WTC11 (cell line): ENCODE results near the gene OASL. TPM values are rescaled to one million over a fixed set of nuclear protein-coding genes. Genes with fewer than 3 reads are reported as not detected.
A peak's percentile ranks its signal among the peaks of the same experiment; 100 is the strongest.

ENCODE experiments used
- ATAC-seq: fragments of 200-7000 bp; cut with Tn5 transposase; 2 replicates; pipeline ENCODE4 v1.10.0; 2021; ENCODE audit warnings: mild to moderate bottlenecking, moderate library complexity
- CTCF ChIA-PET: fragments of 300-600 bp; sonication (Branson Sonifier 250); formaldehyde crosslinking; loops from one replicate; lab custom pipeline; 2021; ENCODE audit warnings: antibody characterized with exemption; lab: Charles Lee
- POLR2A ChIA-PET: fragments of 350-600 bp; sonication (Branson Sonifier 250); formaldehyde crosslinking; loops from one replicate; lab custom pipeline; 2021; ENCODE audit warnings: antibody characterized with exemption; lab: Charles Lee
- DNase-seq: peaks from one replicate; pipeline ENCODE4 v3.0.0; 2021; ENCODE audit warnings: low spot score
- H3K27ac Mint-ChIP-seq: 2 replicates; pipeline ENCODE4 v1.8.0; 2021; ENCODE audit warnings: mixed read lengths
- H3K27me3 Mint-ChIP-seq: 2 replicates; pipeline ENCODE4 v1.8.0; 2021; ENCODE audit warnings: low read depth, mild to moderate bottlenecking, moderate library complexity, mixed read lengths
- H3K36me3 Mint-ChIP-seq: 2 replicates; pipeline ENCODE4 v1.8.0; 2021; ENCODE audit warnings: mixed read lengths
- H3K4me1 Mint-ChIP-seq: 2 replicates; pipeline ENCODE4 v1.8.0; 2022; ENCODE audit warnings: mixed read lengths
- H3K4me3 Mint-ChIP-seq: 2 replicates; pipeline ENCODE4 v1.8.0; 2021; ENCODE audit warnings: mild to moderate bottlenecking, moderate library complexity, mixed read lengths
- H3K9me3 Mint-ChIP-seq: 2 replicates; pipeline ENCODE4 v1.8.0; 2021; ENCODE audit warnings: mixed read lengths
- AR ChIP-seq: fragments of 250-450 bp; sonication (Bioruptor Pico); IDR thresholded peaks from 2 replicates; pipeline ENCODE4 v1.9.0; 2021; ENCODE audit warnings: mild to moderate bottlenecking
- CTCF ChIP-seq: fragments of 200-600 bp; IDR thresholded peaks from 2 replicates; pipeline ENCODE4 v1.8.0; 2022; ENCODE audit warnings: antibody characterized with exemption
- E2F5 ChIP-seq: sonication (generic); formaldehyde crosslinking; IDR thresholded peaks from 2 replicates; pipeline ENCODE4 v1.8.1; 2022; ENCODE audit warnings: mild to moderate bottlenecking, moderate library complexity, missing genetic modification reagents
- EMX1 ChIP-seq: fragments of 250-450 bp; sonication (Bioruptor Pico); IDR thresholded peaks from 2 replicates; pipeline ENCODE4 v1.8.0; 2021; ENCODE audit warnings: mild to moderate bottlenecking
- GTF2I ChIP-seq: fragments of 250-450 bp; sonication (Bioruptor Pico); conservative IDR thresholded peaks from 2 replicates; pipeline ENCODE4 v1.4.0; 2021; ENCODE audit warnings: mild to moderate bottlenecking
- KAT7 ChIP-seq: sonication (generic); formaldehyde crosslinking; IDR thresholded peaks from 2 replicates; pipeline ENCODE4 v1.8.1; 2023; ENCODE audit warnings: missing genetic modification reagents, mild to moderate bottlenecking, borderline replicate concordance
- NFE2L1 ChIP-seq: sonication (generic); formaldehyde crosslinking; IDR thresholded peaks from 2 replicates; pipeline ENCODE4 v1.8.1; 2023; ENCODE audit warnings: missing genetic modification reagents
- PRRX2 ChIP-seq: fragments of 250-450 bp; sonication (Bioruptor Pico); IDR thresholded peaks from 2 replicates; pipeline ENCODE4 v1.8.0; 2021; ENCODE audit warnings: mild to moderate bottlenecking
- SP1 ChIP-seq: sonication (generic); formaldehyde crosslinking; conservative IDR thresholded peaks from 2 replicates; pipeline ENCODE4 v1.8.1; 2022; ENCODE audit warnings: missing genetic modification reagents
- STAT6 ChIP-seq: sonication (generic); formaldehyde crosslinking; conservative IDR thresholded peaks from 2 replicates; pipeline ENCODE4 v1.8.1; 2023; ENCODE audit warnings: mild to moderate bottlenecking, low read depth, missing genetic modification reagents, moderate library complexity
- TCF7 ChIP-seq: sonication (generic); formaldehyde crosslinking; IDR thresholded peaks from 2 replicates; pipeline ENCODE4 v1.8.0; 2022; ENCODE audit warnings: mild to moderate bottlenecking, low read depth, missing genetic modification reagents, moderate library complexity
- TP53 ChIP-seq: sonication (generic); formaldehyde crosslinking; IDR thresholded peaks from 2 replicates; pipeline ENCODE4 v1.8.1; 2023; ENCODE audit warnings: mild to moderate bottlenecking, missing genetic modification reagents
- USF2 ChIP-seq: sonication (generic); formaldehyde crosslinking; IDR thresholded peaks from 2 replicates; pipeline ENCODE4 v1.8.1; 2023; ENCODE audit warnings: mild to moderate bottlenecking, missing genetic modification reagents, moderate library complexity
- ZNF219 ChIP-seq: sonication (generic); formaldehyde crosslinking; IDR thresholded peaks from 2 replicates; pipeline ENCODE4 v1.8.0; 2023; ENCODE audit warnings: missing genetic modification reagents, mild to moderate bottlenecking, borderline replicate concordance
- ZNF232 ChIP-seq: sonication (generic); formaldehyde crosslinking; IDR thresholded peaks from 2 replicates; pipeline ENCODE4 v1.8.0; 2022; ENCODE audit warnings: mild to moderate bottlenecking, missing genetic modification reagents
- ZNF396 ChIP-seq: fragments of 250-450 bp; sonication (Bioruptor Pico); IDR thresholded peaks from 2 replicates; pipeline ENCODE4 v1.8.0; 2021; ENCODE audit warnings: mild to moderate bottlenecking, moderate library complexity, borderline replicate concordance
- ZNF416 ChIP-seq: fragments of 250-450 bp; sonication (Bioruptor Pico); IDR thresholded peaks from 2 replicates; pipeline ENCODE4 v1.9.0; 2021; ENCODE audit warnings: mild to moderate bottlenecking, inconsistent platforms
- ZNF532 ChIP-seq: fragments of 250-450 bp; sonication (Bioruptor Pico); IDR thresholded peaks from 2 replicates; pipeline ENCODE4 v1.9.0; 2021; ENCODE audit warnings: mild to moderate bottlenecking, borderline replicate concordance
- ZSCAN18 ChIP-seq: fragments of 250-450 bp; sonication (Bioruptor Pico); IDR thresholded peaks from 2 replicates; pipeline ENCODE4 v2.1.2; 2022; ENCODE audit warnings: mild to moderate bottlenecking, moderate library complexity
- total RNA-seq: library from RNA; stranded (reverse); gene quantifications from 3 replicates; pipeline ENCODE4 v1.2.3, GENCODE V29; 2021

Gene OASL
- total RNA-seq, 1 experiment from 2014 or later, result 0.28 TPM

- TF ChIP-seq TCF7 (CRISPR knock-in tag) (no peak), ZNF232 (CRISPR knock-in tag) (no peak)
Measured at GRCh38 chr12:121036810-121037326, 2.2 kb downstream of the OASL start (continued).

GRCh38 chr12:121034616-121035305, 4.3 kb downstream of the OASL start:
- peaks cover 18% of the 10 kb centered on the region for H3K4me1 Mint-ChIP-seq
- no peak overlapping the region for H3K4me3 Mint-ChIP-seq
- H3K9me3 Mint-ChIP-seq, result no peaks in the 10 kb centered on the region
- ATAC-seq (no peak), DNase-seq (no peak)
- peak overlapping the region; percentile 7; the same call in 1 of the 2 replicates for H3K27ac Mint-ChIP-seq
- ChIA-PET CTCF (interaction anchor here (0.7 to 1.7 kb wide), 4 partner anchors 25 to 30 kb away, joined by 3 to 5 read pairs (median 4); no protein-coding TSS in a partner anchor), POLR2A (no interaction called here)
- no peaks in the 10 kb centered on the region for H3K27me3 Mint-ChIP-seq
- no peaks in the 10 kb centered on the region for H3K36me3 Mint-ChIP-seq
- TF ChIP-seq PRRX2 (CRISPR knock-in tag) (no peak), USF2 (CRISPR knock-in tag) (no peak), SP1 (CRISPR knock-in tag) (no peak), ZSCAN18 (no peak), KAT7 (CRISPR knock-in tag) (no peak), EMX1 (CRISPR knock-in tag) (no peak), ZNF416 (CRISPR knock-in tag) (no peak), ZNF219 (no peak), ZNF396 (CRISPR knock-in tag) (no peak), TP53 (CRISPR knock-in tag) (no peak), AR (CRISPR knock-in tag) (no peak), ZNF532 (CRISPR knock-in tag) (no peak), CTCF (no peak), NFE2L1 (CRISPR knock-in tag) (no peak), STAT6 (CRISPR knock-in tag) (no peak), TCF7 (CRISPR knock-in tag) (no peak), GTF2I (CRISPR knock-in tag) (no peak), E2F5 (CRISPR knock-in tag) (no peak)
